ENCODE data around the gene PLXNB1. TPM values are rescaled to one million over a fixed set of nuclear protein-coding genes. Genes with fewer than 3 reads are reported as not detected.

Gene PLXNB1
- total RNA-seq, 2 donors from 2014 or later = 175 to 216 TPM

GRCh38 chr3:48404440-48405342, 25.2 kb downstream of the PLXNB1 start:
- H3K9me3 Mint-ChIP-seq = no peaks in the 10 kb centered on the region
- Histone ChIP-seq H3K4me1 (ENCODE audit: control insufficient read depth, insufficient read depth, low read length) (no peaks in the 10 kb centered on the region), H3K27me3 (ENCODE audit: control insufficient read depth, insufficient read depth, low read length, poor library complexity, severe bottlenecking) (no peaks in the 10 kb centered on the region), H3K36me3 (ENCODE audit: control insufficient read depth, insufficient read depth, low read length) (peaks cover 63% of the 10 kb centered on the region), H3K9me3 (ENCODE audit: control insufficient read depth, low read length) (no peaks in the 10 kb centered on the region), H3K4me3 (ENCODE audit: low read length) (no peak overlapping the region), H3K9ac (ENCODE audit: extremely low read depth, low read length, poor library complexity, severe bottlenecking) (no peak overlapping the region), H3K27ac (ENCODE audit: low read depth, low read length) (no peak overlapping the region)
- TF ChIP-seq CTCF (conservative IDR thresholded peaks at IDR 0.05) = no peak
- no peaks in the 10 kb centered on the region for H3K4me1 Mint-ChIP-seq
- H3K36me3 Mint-ChIP-seq (ENCODE audit: low read depth) = peaks cover 70% of the 10 kb centered on the region
- H3K27me3 Mint-ChIP-seq (ENCODE audit: insufficient read depth) = no peaks in the 10 kb centered on the region
- H3K4me3 Mint-ChIP-seq = no peak overlapping the region
- 93 to 98% methylated on average over 20 to 21 of the region's 21 CpGs for WGBS, 2 experiments (ENCODE audit: insufficient coverage in 1 of 2, insufficient read length in 1 of 2)
- no peak overlapping the region for H3K27ac Mint-ChIP-seq
- DNase-seq = no peak

- 92 to 93% methylated on average over 7 to 15 of the region's 15 CpGs for WGBS, 2 experiments (ENCODE audit: insufficient coverage in 1 of 2, insufficient read length in 1 of 2)
- DNase-seq = no peak
- no peak overlapping the region for H3K4me3 ChIP-seq (ENCODE audit: low read length)
- H3K27me3 ChIP-seq (ENCODE audit: control insufficient read depth, insufficient read depth, low read length, poor library complexity, severe bottlenecking) = no peaks in the 10 kb centered on the region
- no peaks in the 10 kb centered on the region for H3K9me3 ChIP-seq (ENCODE audit: control insufficient read depth, low read length)
- TF ChIP-seq CTCF (conservative IDR thresholded peaks at IDR 0.05) = no peak
- Mint-ChIP-seq H3K27ac (no peak overlapping the region), H3K9me3 (no peaks in the 10 kb centered on the region), H3K36me3 (ENCODE audit: low read depth) (peaks cover 65% of the 10 kb centered on the region), H3K4me1 (no peaks in the 10 kb centered on the region), H3K4me3 (no peak overlapping the region), H3K27me3 (ENCODE audit: insufficient read depth) (no peaks in the 10 kb centered on the region)
- H3K27ac ChIP-seq (ENCODE audit: low read depth, low read length) = no peak overlapping the region
- H3K36me3 ChIP-seq (ENCODE audit: control insufficient read depth, insufficient read depth, low read length) = peaks cover 55% of the 10 kb centered on the region
- H3K4me1 ChIP-seq (ENCODE audit: control insufficient read depth, insufficient read depth, low read length) = no peaks in the 10 kb centered on the region
- no peak overlapping the region for H3K9ac ChIP-seq (ENCODE audit: extremely low read depth, low read length, poor library complexity, severe bottlenecking)
Measured at GRCh38 chr3:48403533-48404439, 26.1 kb downstream of the PLXNB1 start.

DNA sequence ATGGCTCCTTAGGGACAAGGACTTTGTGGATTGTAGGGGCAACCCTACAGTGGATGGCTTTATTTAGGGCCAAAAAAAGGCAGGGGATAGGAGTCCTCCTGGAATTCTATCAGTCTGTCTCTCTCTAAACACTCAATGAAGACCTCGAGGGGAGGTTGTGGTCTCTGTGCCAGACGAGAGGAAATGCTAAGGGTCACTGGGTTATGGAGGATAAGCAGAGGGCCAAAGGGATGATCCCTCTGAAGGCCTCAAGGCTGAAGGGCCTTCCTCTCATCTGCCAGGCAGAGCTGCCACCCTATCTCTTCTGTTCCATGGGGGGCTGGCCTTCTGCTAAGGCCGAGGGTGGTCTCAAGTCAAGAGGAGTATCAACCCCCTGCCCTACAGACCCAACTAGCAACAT, 27.0 kb downstream of the PLXNB1 start:
- H3K27ac ChIP-seq (ENCODE audit: low read depth, low read length) = peak overlapping the region; percentile 53
- no peaks in the 10 kb centered on the region for H3K9me3 Mint-ChIP-seq
- H3K4me1 Mint-ChIP-seq = no peaks in the 10 kb centered on the region
- no peaks in the 10 kb centered on the region for H3K27me3 ChIP-seq (ENCODE audit: control insufficient read depth, insufficient read depth, low read length, poor library complexity, severe bottlenecking)
- no peaks in the 10 kb centered on the region for H3K9me3 ChIP-seq (ENCODE audit: control insufficient read depth, low read length)
- H3K36me3 ChIP-seq (ENCODE audit: control insufficient read depth, insufficient read depth, low read length) = peaks cover 48% of the 10 kb centered on the region
- no peak overlapping the region for H3K4me3 Mint-ChIP-seq
- H3K27me3 Mint-ChIP-seq (ENCODE audit: insufficient read depth) = no peaks in the 10 kb centered on the region
- no peak overlapping the region for H3K4me3 ChIP-seq (ENCODE audit: low read length)
- H3K36me3 Mint-ChIP-seq (ENCODE audit: low read depth) = peaks cover 57% of the 10 kb centered on the region
- DNase-seq = no peak
- H3K4me1 ChIP-seq (ENCODE audit: control insufficient read depth, insufficient read depth, low read length) = no peaks in the 10 kb centered on the region
- peak overlapping the region; percentile 61 for H3K27ac Mint-ChIP-seq
- no peak overlapping the region for H3K9ac ChIP-seq (ENCODE audit: extremely low read depth, low read length, poor library complexity, severe bottlenecking)
- WGBS, 2 experiments (ENCODE audit: insufficient coverage in 1 of 2, insufficient read length in 1 of 2) = 80 to 94% methylated on average over 1 to 3 of the region's 3 CpGs
- no peak for TF ChIP-seq CTCF (conservative IDR thresholded peaks at IDR 0.05)

All from endodermal cell (in vitro differentiated cells).